Suprapubic skin (tissue), 4 donors: ENCODE measurements around the gene RHCG. TPM values are rescaled to one million over a fixed set of nuclear protein-coding genes. Genes with fewer than 3 reads are reported as not detected.

ENCODE experiments used
- DNase-seq, 2 donors: peaks; one replicate each; pipeline ENCODE4 v3.0.0-alpha.2; 2019; ENCODE audit warnings: low spot score in 2 of 2
- H3K27ac ChIP-seq: fragments of 200-600 bp; sonication (generic); one replicate; pipeline ENCODE4 v1.5.1; 2019
- H3K27me3 ChIP-seq: fragments of 200-600 bp; sonication (generic); one replicate; pipeline ENCODE4 v1.5.1; 2019
- H3K36me3 ChIP-seq: fragments of 200-600 bp; sonication (generic); one replicate; pipeline ENCODE4 v1.5.1; 2019
- H3K4me1 ChIP-seq: fragments of 200-600 bp; sonication (generic); one replicate; pipeline ENCODE4 v1.5.1; 2019
- H3K4me3 ChIP-seq: fragments of 200-600 bp; sonication (generic); one replicate; pipeline ENCODE4 v1.5.1; 2019; ENCODE audit warnings: mild to moderate bottlenecking
- H3K9me3 ChIP-seq: fragments of 200-600 bp; sonication (generic); one replicate; pipeline ENCODE4 v1.5.1; 2019
- CTCF ChIP-seq, 2 donors: fragments of 200-600 bp in 1 of 2; fragments of 450-650 bp in 1 of 2; sonication (generic) in 1 of 2; IDR thresholded peaks; one replicate each; pipeline ENCODE4 v1.5.1; 2016 to 2019; ENCODE audit warnings: antibody characterized with exemption in 2 of 2, mild to moderate bottlenecking in 1 of 2, moderate library complexity in 1 of 2
- EP300 ChIP-seq: sonication (generic); formaldehyde crosslinking; IDR thresholded peaks from one replicate; pipeline ENCODE4 v1.6.1; 2017; ENCODE audit warnings: antibody characterized with exemption
- POLR2A ChIP-seq, 2 donors: fragments of 450-650 bp; IDR thresholded peaks; one replicate each; pipeline ENCODE4 v1.6.1; 2017; ENCODE audit warnings: antibody characterized with exemption in 2 of 2, mild to moderate bottlenecking in 2 of 2, moderate library complexity in 2 of 2
- POLR2AphosphoS5 ChIP-seq, 3 donors: sonication (generic); formaldehyde crosslinking; IDR thresholded peaks; one replicate each; pipeline ENCODE4 v1.6.1; 2017; ENCODE audit warnings: antibody characterized with exemption in 3 of 3
- WGBS: methylation state at CpG from one replicate; pipeline ENCODE4 v1.1.5; 2018; 5-methylcytosine and 5-hydroxymethylcytosine counted together
- total RNA-seq, 4 donors: library from RNA; depleted of rRNA; stranded (reverse); fragments of >200 nt; gene quantifications; one replicate each; pipeline ENCODE4 v1.1.0, GENCODE V29; 2016

Gene RHCG
- total RNA-seq, result 10 to 100 TPM; 18.6 to 24.2 (median 20.8) TPM

DNA sequence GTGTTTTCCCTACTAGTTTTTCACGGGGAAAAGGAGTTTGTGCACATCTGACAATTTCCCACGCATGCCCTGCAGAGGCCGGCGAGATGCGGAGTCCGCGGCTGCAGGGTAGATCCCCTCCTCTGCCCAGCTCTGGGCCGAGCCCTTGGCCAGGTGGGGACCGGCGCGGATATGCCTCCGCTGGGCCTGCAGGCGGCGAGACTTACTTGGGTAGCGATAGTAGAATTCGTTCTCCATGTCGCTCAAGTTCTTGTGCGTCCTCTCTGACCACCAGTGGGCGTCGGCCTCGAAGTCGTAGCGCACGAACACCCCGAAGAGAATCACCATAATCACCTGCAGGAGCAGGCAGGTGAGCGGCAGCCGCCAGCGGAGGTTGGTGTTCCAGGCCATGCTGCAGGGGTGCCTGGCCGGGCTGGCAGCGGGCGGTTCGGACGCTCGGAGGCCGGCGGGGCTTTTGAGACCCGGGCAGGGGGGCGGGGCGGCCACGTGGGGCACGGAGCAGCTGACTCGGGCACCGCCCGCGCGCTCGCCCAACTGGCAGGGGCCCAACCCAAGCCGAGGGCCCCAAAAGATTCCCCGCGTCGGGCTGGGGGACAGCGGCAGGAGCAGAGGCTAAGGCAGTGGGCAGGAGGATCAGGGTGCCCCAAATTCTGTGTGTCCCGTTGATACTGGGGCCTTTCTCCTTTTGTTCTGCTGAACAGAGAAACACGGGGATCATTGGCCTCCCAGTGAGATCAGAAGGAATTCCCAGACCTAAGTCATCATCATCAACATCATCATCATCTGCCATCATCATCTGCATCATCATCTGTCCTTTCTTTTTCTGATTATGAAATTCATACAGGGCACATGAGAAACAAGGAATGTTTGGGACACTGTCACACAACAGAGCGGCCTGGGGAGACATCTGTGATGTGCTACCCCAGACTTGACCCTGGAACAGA lies at the start of gene RHCG:
RHCG (minus strand) TSS at position 429 of the 944 bp plus-strand sequence; CDS start at position 390, 39 bp downstream.
- Histone ChIP-seq H3K4me3 (peak within 1 kb of the TSS; percentile 36), H3K27ac (no peak within 1 kb of the TSS), H3K27me3 (peaks cover 81% of the 10 kb centered on the region), H3K36me3 (no peaks in the 10 kb centered on the region), H3K4me1 (peaks cover 11% of the 10 kb centered on the region), H3K9me3 (no peaks in the 10 kb centered on the region)
- 9% methylated on average over 8 of the region's 55 CpGs for WGBS
- DNase-seq, result peak in 1 of 2 donors; percentile 78
- TF ChIP-seq EP300 (no peak), CTCF (IDR thresholded peaks at IDR 0.05) (peak in 1 of 2 donors; percentile 8)

GRCh38 chr15:89543389-89543788 lies 47.0 kb upstream of the RHCG start:
- TF ChIP-seq POLR2AphosphoS5 (IDR thresholded peaks at IDR 0.05) (no peak), CTCF (IDR thresholded peaks at IDR 0.05) (no peak), POLR2A (IDR thresholded peaks at IDR 0.05) (no peak), EP300 (no peak)
- Histone ChIP-seq H3K27ac (no peak overlapping the region), H3K4me1 (no peaks in the 10 kb centered on the region), H3K9me3 (no peaks in the 10 kb centered on the region), H3K36me3 (no peaks in the 10 kb centered on the region), H3K27me3 (peaks cover 21% of the 10 kb centered on the region), H3K4me3 (no peak overlapping the region)
- WGBS, result 82% methylated on average over 4 of the region's 4 CpGs
- peak in 1 of 2 donors; percentile 38 for DNase-seq

DNA sequence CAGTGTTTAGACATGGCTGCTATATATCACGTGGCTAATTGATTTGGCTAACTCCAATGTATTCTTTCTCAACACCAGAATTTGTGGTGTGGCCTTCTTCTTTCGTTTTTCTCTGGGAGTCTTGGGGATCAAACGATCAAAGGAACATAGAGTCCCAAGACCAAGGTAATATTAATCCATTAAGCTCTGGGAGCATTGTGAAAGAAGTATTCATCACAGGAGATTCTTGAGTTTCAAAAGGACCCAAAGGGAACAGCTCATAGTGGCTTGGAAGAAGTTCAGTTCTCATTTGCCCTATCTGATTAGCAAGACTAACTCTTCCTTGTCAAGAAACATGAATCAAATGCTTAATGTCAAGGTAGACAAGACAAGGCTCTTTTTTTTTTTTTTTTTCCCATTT lies 46.0 kb upstream of the RHCG start:
- H3K9me3 ChIP-seq, result no peaks in the 10 kb centered on the region
- no peak overlapping the region for H3K27ac ChIP-seq
- no peaks in the 10 kb centered on the region for H3K4me1 ChIP-seq
- H3K27me3 ChIP-seq, result peaks cover 16% of the 10 kb centered on the region
- H3K36me3 ChIP-seq, result no peaks in the 10 kb centered on the region
- no peak for TF ChIP-seq EP300
- TF ChIP-seq POLR2A (IDR thresholded peaks at IDR 0.05), result no peak
- no peak for TF ChIP-seq POLR2AphosphoS5 (IDR thresholded peaks at IDR 0.05)
- no peak for TF ChIP-seq CTCF (IDR thresholded peaks at IDR 0.05)
- DNase-seq, result no peak
- 75% methylated on average over 3 of the region's 3 CpGs for WGBS
- H3K4me3 ChIP-seq, result no peak overlapping the region

DNA sequence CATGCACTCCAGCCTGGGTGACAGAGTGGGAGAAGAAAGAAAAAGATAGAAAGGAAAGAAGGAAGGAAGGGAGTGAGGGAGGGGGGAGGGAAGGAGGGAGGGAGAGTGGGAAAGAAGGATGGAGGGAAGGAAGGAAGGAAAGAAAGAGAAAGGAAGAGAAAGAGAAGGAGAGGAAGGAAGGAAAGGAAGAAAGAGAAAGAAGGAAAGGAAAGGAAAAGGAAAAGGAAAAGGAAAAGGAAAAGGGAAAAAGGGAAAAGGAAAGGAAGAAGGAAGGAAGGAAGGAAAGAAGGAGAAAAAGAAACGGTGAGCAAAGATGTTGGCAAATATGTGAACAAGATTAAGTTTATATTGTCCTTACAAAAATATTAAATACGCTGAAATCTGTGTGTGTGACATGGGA lies 42.6 kb upstream of the RHCG start:
- H3K4me1 ChIP-seq, result no peaks in the 10 kb centered on the region
- no peak for DNase-seq
- TF ChIP-seq POLR2A (IDR thresholded peaks at IDR 0.05) (no peak), EP300 (no peak)
- H3K27me3 ChIP-seq, result peaks cover 9% of the 10 kb centered on the region
- no peaks in the 10 kb centered on the region for H3K9me3 ChIP-seq
- H3K36me3 ChIP-seq, result no peaks in the 10 kb centered on the region
- no peak overlapping the region for H3K4me3 ChIP-seq
- no peak overlapping the region for H3K27ac ChIP-seq
- WGBS, result 82% methylated on average over 2 of the region's 2 CpGs

- Histone ChIP-seq H3K9me3 (no peaks in the 10 kb centered on the region), H3K36me3 (no peaks in the 10 kb centered on the region), H3K4me3 (no peak overlapping the region), H3K4me1 (no peaks in the 10 kb centered on the region), H3K27me3 (no peaks in the 10 kb centered on the region), H3K27ac (no peak overlapping the region)
- 84% methylated on average over 4 of the region's 4 CpGs for WGBS
- no peak for DNase-seq
- no peak for TF ChIP-seq EP300
- TF ChIP-seq CTCF (IDR thresholded peaks at IDR 0.05), result no peak
These were observed 37.6 kb upstream of the RHCG start for GRCh38 chr15:89533861-89534544.
